ENCODE measurements around the gene NT5C2.
"Not testable (repeated sequence)": the region's sequence is repeated elsewhere in the genome, so short reads cannot be mapped to it uniquely, and the experiment has no call there.

NT5C2 gene

DNA sequence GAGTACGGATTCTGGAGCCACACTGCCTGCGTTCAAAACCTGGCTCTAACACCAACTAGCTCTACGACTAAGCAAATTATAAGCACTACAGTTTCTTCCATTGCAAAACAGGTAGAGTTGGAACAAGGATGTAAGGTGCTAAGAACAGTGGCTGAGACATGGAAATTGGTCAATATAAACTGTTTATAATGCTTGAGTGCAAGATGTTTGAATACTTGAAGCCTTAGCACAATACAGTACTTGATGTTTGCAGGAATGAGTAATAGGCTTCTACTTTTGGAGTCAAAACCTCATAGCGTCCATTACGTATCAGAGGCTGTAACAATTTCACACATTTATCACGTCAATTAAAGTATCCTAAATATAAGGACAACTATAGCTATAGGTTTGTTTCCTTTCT lies 6.9 kb downstream of the NT5C2 start (continued):
- TF ChIP-seq, protein P1, sequence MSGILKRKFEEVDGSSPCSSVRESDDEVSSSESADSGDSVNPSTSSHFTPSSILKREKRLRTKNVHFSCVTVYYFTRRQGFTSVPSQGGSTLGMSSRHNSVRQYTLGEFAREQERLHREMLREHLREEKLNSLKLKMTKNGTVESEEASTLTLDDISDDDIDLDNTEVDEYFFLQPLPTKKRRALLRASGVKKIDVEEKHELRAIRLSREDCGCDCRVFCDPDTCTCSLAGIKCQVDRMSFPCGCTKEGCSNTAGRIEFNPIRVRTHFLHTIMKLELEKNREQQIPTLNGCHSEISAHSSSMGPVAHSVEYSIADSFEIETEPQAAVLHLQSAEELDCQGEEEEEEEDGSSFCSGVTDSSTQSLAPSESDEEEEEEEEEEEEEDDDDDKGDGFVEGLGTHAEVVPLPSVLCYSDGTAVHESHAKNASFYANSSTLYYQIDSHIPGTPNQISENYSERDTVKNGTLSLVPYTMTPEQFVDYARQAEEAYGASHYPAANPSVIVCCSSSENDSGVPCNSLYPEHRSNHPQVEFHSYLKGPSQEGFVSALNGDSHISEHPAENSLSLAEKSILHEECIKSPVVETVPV (CRISPR knock-in tag; IDR thresholded peaks at IDR 0.05) = no peak

- TF ChIP-seq TCF4 (CRISPR knock-in tag; IDR thresholded peaks at IDR 0.05; ENCODE audit: borderline replicate concordance) = no peak
- TF ChIP-seq, protein P2, sequence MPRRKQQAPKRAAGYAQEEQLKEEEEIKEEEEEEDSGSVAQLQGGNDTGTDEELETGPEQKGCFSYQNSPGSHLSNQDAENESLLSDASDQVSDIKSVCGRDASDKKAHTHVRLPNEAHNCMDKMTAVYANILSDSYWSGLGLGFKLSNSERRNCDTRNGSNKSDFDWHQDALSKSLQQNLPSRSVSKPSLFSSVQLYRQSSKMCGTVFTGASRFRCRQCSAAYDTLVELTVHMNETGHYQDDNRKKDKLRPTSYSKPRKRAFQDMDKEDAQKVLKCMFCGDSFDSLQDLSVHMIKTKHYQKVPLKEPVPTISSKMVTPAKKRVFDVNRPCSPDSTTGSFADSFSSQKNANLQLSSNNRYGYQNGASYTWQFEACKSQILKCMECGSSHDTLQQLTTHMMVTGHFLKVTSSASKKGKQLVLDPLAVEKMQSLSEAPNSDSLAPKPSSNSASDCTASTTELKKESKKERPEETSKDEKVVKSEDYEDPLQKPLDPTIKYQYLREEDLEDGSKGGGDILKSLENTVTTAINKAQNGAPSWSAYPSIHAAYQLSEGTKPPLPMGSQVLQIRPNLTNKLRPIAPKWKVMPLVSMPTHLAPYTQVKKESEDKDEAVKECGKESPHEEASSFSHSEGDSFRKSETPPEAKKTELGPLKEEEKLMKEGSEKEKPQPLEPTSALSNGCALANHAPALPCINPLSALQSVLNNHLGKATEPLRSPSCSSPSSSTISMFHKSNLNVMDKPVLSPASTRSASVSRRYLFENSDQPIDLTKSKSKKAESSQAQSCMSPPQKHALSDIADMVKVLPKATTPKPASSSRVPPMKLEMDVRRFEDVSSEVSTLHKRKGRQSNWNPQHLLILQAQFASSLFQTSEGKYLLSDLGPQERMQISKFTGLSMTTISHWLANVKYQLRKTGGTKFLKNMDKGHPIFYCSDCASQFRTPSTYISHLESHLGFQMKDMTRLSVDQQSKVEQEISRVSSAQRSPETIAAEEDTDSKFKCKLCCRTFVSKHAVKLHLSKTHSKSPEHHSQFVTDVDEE (CRISPR knock-in tag; IDR thresholded peaks at IDR 0.05) = no peak
- no peak for TF ChIP-seq CSDC2 (CRISPR knock-in tag; IDR thresholded peaks at IDR 0.05)
- no peak for TF ChIP-seq ZFP3 (CRISPR knock-in tag; IDR thresholded peaks at IDR 0.05)
- TF ChIP-seq ZNF565 (CRISPR knock-in tag; conservative IDR thresholded peaks at IDR 0.05; ENCODE audit: low read depth) = no peak
- TF ChIP-seq, protein P1 (CRISPR knock-in tag; IDR thresholded peaks at IDR 0.05) = no peak
- no peak for TF ChIP-seq BACH2 (CRISPR knock-in tag; IDR thresholded peaks at IDR 0.05; ENCODE audit: borderline replicate concordance)
- TF ChIP-seq PPARA (CRISPR knock-in tag; IDR thresholded peaks at IDR 0.05; ENCODE audit: borderline replicate concordance) = no peak
- no peak for ATAC-seq
Measured at GRCh38 chr10:103184615-103185014, 8.5 kb downstream of the NT5C2 start.

- not testable (repeated sequence) for ATAC-seq
Measured at GRCh38 chr10:103183991-103184451, 9.1 kb downstream of the NT5C2 start.

- TF ChIP-seq ESRRG (CRISPR knock-in tag; IDR thresholded peaks at IDR 0.05) (no peak), TOX (CRISPR knock-in tag; IDR thresholded peaks at IDR 0.05; ENCODE audit: borderline replicate concordance) (no peak), ZFP30 (CRISPR knock-in tag; IDR thresholded peaks at IDR 0.05) (no peak), SNAI2 (CRISPR knock-in tag; IDR thresholded peaks at IDR 0.05) (no peak), CREB5 (CRISPR knock-in tag; IDR thresholded peaks at IDR 0.05; ENCODE audit: low read depth) (no peak)
- TF ChIP-seq, protein P2 (CRISPR knock-in tag; IDR thresholded peaks at IDR 0.05) = no peak
- ATAC-seq = no peak
Measured at GRCh38 chr10:103181244-103181643, 11.8 kb downstream of the NT5C2 start.

- ATAC-seq = no peak
- TF ChIP-seq ZNF565 (CRISPR knock-in tag; conservative IDR thresholded peaks at IDR 0.05; ENCODE audit: low read depth) (no peak), TCF4 (CRISPR knock-in tag; IDR thresholded peaks at IDR 0.05; ENCODE audit: borderline replicate concordance) (no peak), ZFP3 (CRISPR knock-in tag; IDR thresholded peaks at IDR 0.05) (no peak), ZNF70 (CRISPR knock-in tag; IDR thresholded peaks at IDR 0.05) (no peak), RARB (CRISPR knock-in tag; IDR thresholded peaks at IDR 0.05) (no peak), PPARA (CRISPR knock-in tag; IDR thresholded peaks at IDR 0.05; ENCODE audit: borderline replicate concordance) (no peak)
- TF ChIP-seq, protein P3, sequence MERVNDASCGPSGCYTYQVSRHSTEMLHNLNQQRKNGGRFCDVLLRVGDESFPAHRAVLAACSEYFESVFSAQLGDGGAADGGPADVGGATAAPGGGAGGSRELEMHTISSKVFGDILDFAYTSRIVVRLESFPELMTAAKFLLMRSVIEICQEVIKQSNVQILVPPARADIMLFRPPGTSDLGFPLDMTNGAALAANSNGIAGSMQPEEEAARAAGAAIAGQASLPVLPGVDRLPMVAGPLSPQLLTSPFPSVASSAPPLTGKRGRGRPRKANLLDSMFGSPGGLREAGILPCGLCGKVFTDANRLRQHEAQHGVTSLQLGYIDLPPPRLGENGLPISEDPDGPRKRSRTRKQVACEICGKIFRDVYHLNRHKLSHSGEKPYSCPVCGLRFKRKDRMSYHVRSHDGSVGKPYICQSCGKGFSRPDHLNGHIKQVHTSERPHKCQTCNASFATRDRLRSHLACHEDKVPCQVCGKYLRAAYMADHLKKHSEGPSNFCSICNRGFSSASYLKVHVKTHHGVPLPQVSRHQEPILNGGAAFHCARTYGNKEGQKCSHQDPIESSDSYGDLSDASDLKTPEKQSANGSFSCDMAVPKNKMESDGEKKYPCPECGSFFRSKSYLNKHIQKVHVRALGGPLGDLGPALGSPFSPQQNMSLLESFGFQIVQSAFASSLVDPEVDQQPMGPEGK (CRISPR knock-in tag; IDR thresholded peaks at IDR 0.05; ENCODE audit: borderline replicate concordance) = no peak
- TF ChIP-seq, protein P4, sequence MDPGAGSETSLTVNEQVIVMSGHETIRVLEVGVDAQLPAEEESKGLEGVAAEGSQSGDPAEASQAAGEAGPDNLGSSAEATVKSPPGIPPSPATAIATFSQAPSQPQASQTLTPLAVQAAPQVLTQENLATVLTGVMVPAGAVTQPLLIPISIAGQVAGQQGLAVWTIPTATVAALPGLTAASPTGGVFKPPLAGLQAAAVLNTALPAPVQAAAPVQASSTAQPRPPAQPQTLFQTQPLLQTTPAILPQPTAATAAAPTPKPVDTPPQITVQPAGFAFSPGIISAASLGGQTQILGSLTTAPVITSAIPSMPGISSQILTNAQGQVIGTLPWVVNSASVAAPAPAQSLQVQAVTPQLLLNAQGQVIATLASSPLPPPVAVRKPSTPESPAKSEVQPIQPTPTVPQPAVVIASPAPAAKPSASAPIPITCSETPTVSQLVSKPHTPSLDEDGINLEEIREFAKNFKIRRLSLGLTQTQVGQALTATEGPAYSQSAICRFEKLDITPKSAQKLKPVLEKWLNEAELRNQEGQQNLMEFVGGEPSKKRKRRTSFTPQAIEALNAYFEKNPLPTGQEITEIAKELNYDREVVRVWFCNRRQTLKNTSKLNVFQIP (CRISPR knock-in tag; IDR thresholded peaks at IDR 0.05; ENCODE audit: borderline replicate concordance, low read depth) = no peak
Measured at GRCh38 chr10:103180491-103180890, 12.6 kb downstream of the NT5C2 start.
